Mammary epithelial cell (primary cell): ENCODE results near the gene GAB2.

Experiments used
- CTCF ChIP-seq, 2 donors: IDR thresholded peaks in 1 of 2; conservative IDR thresholded peaks in 1 of 2; 2 replicates each; pipeline ENCODE4 v1.5.1; 2011 to 2012; ENCODE audit warnings: inconsistent platforms in 2 of 2, low read length in 2 of 2, mild to moderate bottlenecking in 2 of 2, control low read depth in 1 of 2, low read depth in 1 of 2; ENCODE audit not compliant: insufficient read depth in 1 of 2; ENCODE audit errors: extremely low read depth in 1 of 2
- EZH2 ChIP-seq: IDR thresholded peaks from 2 replicates; pipeline ENCODE4 v1.6.1; 2012; ENCODE audit warnings: low read length, inconsistent platforms, borderline replicate concordance

GRCh38 chr11:78403781-78404180 lies 13.8 kb downstream of the GAB2 start:
- TF ChIP-seq EZH2 (no peak), CTCF (conservative IDR thresholded peaks at IDR 0.05 in 1 of 2, IDR thresholded peaks at IDR 0.05 in 1 of 2; ENCODE audit: extremely low read depth in 1 of 2, insufficient read depth in 1 of 2, low read depth in 1 of 2, low read length in 2 of 2) (no peak)
